Stomach (tissue), 4 donors: ENCODE data around the gene PRAC2.

Experiments used
- CTCF ChIP-seq, 7 experiments: fragments of 450-650 bp in 4 of 7; fragments of 200-600 bp in 3 of 7; sonication (generic) in 3 of 7; IDR thresholded peaks; one replicate each; pipeline ENCODE4 v1.5.1; 2016 to 2019; ENCODE audit warnings: antibody characterized with exemption in 7 of 7, control low read depth in 2 of 7, mild to moderate bottlenecking in 1 of 7
- EP300 ChIP-seq: sonication (generic); formaldehyde crosslinking; IDR thresholded peaks from one replicate; pipeline ENCODE4 v1.6.1; 2017; ENCODE audit warnings: antibody characterized with exemption
- POLR2A ChIP-seq, 4 donors: fragments of 450-650 bp; IDR thresholded peaks; one replicate each; pipeline ENCODE4 v1.6.1; 2016; ENCODE audit warnings: antibody characterized with exemption in 4 of 4, control low read depth in 2 of 4, mild to moderate bottlenecking in 1 of 4, moderate library complexity in 1 of 4
- POLR2AphosphoS5 ChIP-seq, 3 donors: sonication (generic); formaldehyde crosslinking; IDR thresholded peaks; one replicate each; pipeline ENCODE4 v1.6.1; 2016; ENCODE audit warnings: antibody characterized with exemption in 3 of 3

- no peak for TF ChIP-seq CTCF (IDR thresholded peaks at IDR 0.05)
- TF ChIP-seq EP300, result no peak
- no peak for TF ChIP-seq POLR2A (IDR thresholded peaks at IDR 0.05)
- TF ChIP-seq POLR2AphosphoS5 (IDR thresholded peaks at IDR 0.05), result no peak
These were observed 2.5 kb downstream of the PRAC2 start for GRCh38 chr17:48725288-48726064.
